Colonic mucosa (tissue), 4 donors: ENCODE data around the gene AFMID. TPM values are rescaled to one million over a fixed set of nuclear protein-coding genes. Genes with fewer than 3 reads are reported as not detected.

ENCODE experiments used
- DNase-seq: peaks from one replicate; pipeline ENCODE4 v3.0.0-alpha.2; 2020
- H3K27ac ChIP-seq: fragments of 200-600 bp; one replicate; pipeline ENCODE4 v1.8.0; 2021
- H3K27me3 ChIP-seq: fragments of 200-600 bp; one replicate; pipeline ENCODE4 v1.8.0; 2021
- H3K36me3 ChIP-seq: fragments of 200-600 bp; one replicate; pipeline ENCODE4 v1.8.0; 2021
- H3K4me1 ChIP-seq: fragments of 200-600 bp; one replicate; pipeline ENCODE4 v1.8.0; 2021; ENCODE audit warnings: mild to moderate bottlenecking
- H3K4me3 ChIP-seq: fragments of 200-600 bp; one replicate; pipeline ENCODE4 v1.8.0; 2021
- H3K9ac ChIP-seq, 2 donors: one replicate each; pipeline ENCODE4 v1.7.0; 2013; ENCODE audit warnings: control low read depth in 2 of 2, low read depth in 2 of 2, low read length in 2 of 2
- H3K9me3 ChIP-seq: fragments of 200-600 bp; one replicate; pipeline ENCODE4 v1.8.0; 2021
- CTCF ChIP-seq: fragments of 200-600 bp; IDR thresholded peaks from one replicate; pipeline ENCODE4 v1.8.0; 2022; ENCODE audit warnings: antibody characterized with exemption, mild to moderate bottlenecking
- intact Hi-C: fragments of 100-400 bp; cut with DNase I; formaldehyde crosslinking; loops from one replicate; pipeline ENCODE4 v1.14.1; 2022
- total RNA-seq, 2 donors: library from RNA; stranded (reverse); fragmentation: NEBNext Ultra II Directional in 1 of 2; extraction: Animal tissue kit (Norgen Biotek cat#: 25700) in 1 of 2; gene quantifications; one replicate each; pipeline ENCODE4 v1.2.1, GENCODE V29; 2021
- donor health status: healthy.
- donor health status: DM: no; HTN: no; CAD: no.
- donor health status: DM: no; HTN: no; CAD: no.

AFMID gene
- total RNA-seq, 2 donors from 2014 or later, result 30.6 to 33.3 TPM

GRCh38 chr17:78144147-78144719, 42.9 kb upstream of the AFMID start:
- intact Hi-C loops, result no loop called here
- no peaks in the 10 kb centered on the region for H3K9me3 ChIP-seq
- H3K4me1 ChIP-seq, result peaks cover 42% of the 10 kb centered on the region
- peak overlapping the region; percentile 56 to 69 for H3K9ac ChIP-seq
- no peak for TF ChIP-seq CTCF
- no peaks in the 10 kb centered on the region for H3K36me3 ChIP-seq
- H3K4me3 ChIP-seq, result no peak overlapping the region
- H3K27ac ChIP-seq, result peak overlapping the region; percentile 88
- H3K27me3 ChIP-seq, result no peaks in the 10 kb centered on the region
- DNase-seq, result peak; percentile 90

GRCh38 chr17:78144736-78145641, 42.2 kb upstream of the AFMID start:
- Histone ChIP-seq H3K27me3 (no peaks in the 10 kb centered on the region), H3K9me3 (no peaks in the 10 kb centered on the region), H3K9ac (peak overlapping the region; percentile 56 to 69), H3K4me3 (no peak overlapping the region), H3K27ac (peak overlapping the region; percentile 88), H3K36me3 (no peaks in the 10 kb centered on the region), H3K4me1 (peaks cover 42% of the 10 kb centered on the region)
- no peak for TF ChIP-seq CTCF
- intact Hi-C loops, result no loop called here
- DNase-seq, result peak; percentile 72

DNA sequence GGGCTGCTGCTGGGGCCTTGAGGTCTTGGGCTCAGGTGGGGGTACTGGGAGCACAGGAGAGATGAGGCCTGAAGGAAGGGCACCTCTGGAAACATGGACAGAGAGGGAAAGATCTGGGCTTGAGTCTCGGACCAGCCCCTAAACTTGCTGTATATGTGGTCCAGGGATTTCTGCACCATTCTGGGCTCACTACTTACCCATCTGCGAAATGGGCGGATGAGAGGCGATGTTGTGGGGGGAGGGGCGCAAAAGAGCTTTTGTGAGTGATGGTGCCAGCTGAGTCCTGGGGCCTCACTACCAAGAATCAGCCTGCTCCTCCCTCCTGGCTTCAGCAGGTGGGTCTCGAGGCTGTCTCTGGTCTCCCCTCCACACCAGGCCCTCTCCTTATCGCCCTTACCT, 40.7 kb upstream of the AFMID start:
- Histone ChIP-seq H3K9me3 (no peaks in the 10 kb centered on the region), H3K4me3 (no peak overlapping the region), H3K9ac (no peak overlapping the region), H3K4me1 (peaks cover 32% of the 10 kb centered on the region), H3K36me3 (no peaks in the 10 kb centered on the region), H3K27ac (peak overlapping the region; percentile 22), H3K27me3 (no peaks in the 10 kb centered on the region)
- DNase-seq, result no peak
- intact Hi-C loops, result no loop called here
- no peak for TF ChIP-seq CTCF

DNA sequence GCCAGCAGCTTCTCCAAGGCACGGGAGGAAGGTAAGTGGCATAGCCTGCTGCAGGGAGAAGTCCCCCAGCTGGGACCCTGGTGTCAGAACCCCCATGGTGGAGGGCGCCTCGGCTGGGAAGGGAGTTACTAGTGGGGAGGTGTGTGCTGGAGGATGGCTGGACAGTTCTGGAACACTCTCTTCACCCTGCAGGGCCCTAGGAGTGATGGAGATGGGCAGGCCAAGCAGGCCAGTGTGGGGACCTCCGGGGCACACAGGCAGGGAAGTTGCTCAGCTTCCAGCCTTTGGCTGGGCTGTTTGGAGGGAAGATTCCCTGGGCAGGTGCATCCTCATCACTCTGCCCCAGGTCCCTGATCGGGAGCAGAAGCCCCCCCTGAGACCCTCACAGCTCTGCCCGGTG, 40.3 kb upstream of the AFMID start:
- H3K27ac ChIP-seq, result peak overlapping the region; percentile 22
- no peaks in the 10 kb centered on the region for H3K27me3 ChIP-seq
- H3K9ac ChIP-seq, result peak overlapping the region; percentile 33 to 62
- peaks cover 28% of the 10 kb centered on the region for H3K4me1 ChIP-seq
- intact Hi-C loops, result no loop called here
- no peaks in the 10 kb centered on the region for H3K9me3 ChIP-seq
- H3K4me3 ChIP-seq, result no peak overlapping the region
- no peaks in the 10 kb centered on the region for H3K36me3 ChIP-seq
- peak; percentile 19 for DNase-seq
- no peak for TF ChIP-seq CTCF

DNA sequence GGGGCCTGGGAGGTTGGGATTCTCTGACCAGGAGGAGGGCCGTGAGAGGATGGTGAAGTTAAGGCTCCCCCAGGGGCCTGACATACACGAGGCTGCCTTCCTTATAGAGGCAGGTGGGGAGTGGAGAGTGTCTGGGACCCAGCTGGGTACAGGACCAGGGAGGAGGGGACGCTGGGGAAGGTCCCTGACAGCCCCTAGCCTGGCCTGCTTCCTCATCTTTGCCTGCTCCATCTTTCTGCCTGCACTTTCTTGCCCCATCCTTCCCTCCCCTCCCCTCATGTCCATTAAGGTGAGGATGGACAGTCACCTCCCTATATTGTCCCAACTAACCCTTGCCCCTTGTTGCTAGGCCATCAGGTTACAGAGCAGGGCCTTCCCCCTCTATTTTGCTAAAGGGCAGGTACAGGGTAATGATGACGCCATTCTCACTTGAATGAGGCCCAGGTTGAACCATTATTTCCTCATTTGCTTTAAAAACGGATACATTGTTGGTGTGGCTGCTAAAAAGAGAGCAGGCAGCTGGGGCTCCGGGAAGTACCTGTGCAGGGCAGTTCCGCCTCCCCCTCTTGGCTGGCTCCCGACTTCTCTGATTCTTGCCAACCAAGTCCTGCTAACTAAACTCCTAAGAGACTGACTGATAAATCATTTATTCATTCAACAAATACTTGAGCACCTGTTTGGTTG, 39.7 kb upstream of the AFMID start:
- H3K27me3 ChIP-seq, result no peaks in the 10 kb centered on the region
- H3K9ac ChIP-seq, result peak overlapping the region; percentile 33 to 62
- peak overlapping the region; percentile 22 for H3K27ac ChIP-seq
- intact Hi-C loops, result no loop called here
- H3K4me1 ChIP-seq, result peaks cover 23% of the 10 kb centered on the region
- peak; percentile 78 for DNase-seq
- H3K9me3 ChIP-seq, result no peaks in the 10 kb centered on the region
- no peak overlapping the region for H3K4me3 ChIP-seq
- no peaks in the 10 kb centered on the region for H3K36me3 ChIP-seq
- TF ChIP-seq CTCF, result no peak
